Mucosa of rectum (tissue), 2 donors: ENCODE measurements around the gene AMDHD2.

Source experiments
- H3K27ac ChIP-seq, 2 donors: one replicate each; pipeline ENCODE4 v1.7.0; 2013; ENCODE audit warnings: inconsistent platforms in 2 of 2, low read depth in 2 of 2, low read length in 2 of 2
- H3K27me3 ChIP-seq, 2 donors: one replicate each; pipeline ENCODE4 v1.7.0; 2013; ENCODE audit warnings: low read length in 2 of 2; ENCODE audit not compliant: control insufficient read depth in 2 of 2, insufficient read depth in 2 of 2
- H3K36me3 ChIP-seq, 2 donors: one replicate each; pipeline ENCODE4 v1.7.0; 2013; ENCODE audit warnings: low read length in 2 of 2; ENCODE audit not compliant: control insufficient read depth in 2 of 2, insufficient read depth in 2 of 2
- H3K4me1 ChIP-seq, 2 donors: one replicate each; pipeline ENCODE4 v1.7.0; 2013; ENCODE audit warnings: low read length in 2 of 2, mild to moderate bottlenecking in 1 of 2; ENCODE audit not compliant: control insufficient read depth in 2 of 2, insufficient read depth in 2 of 2
- H3K4me3 ChIP-seq, 2 donors: one replicate each; pipeline ENCODE4 v1.7.0; 2013; ENCODE audit warnings: low read length in 2 of 2
- H3K9ac ChIP-seq, 2 donors: one replicate each; pipeline ENCODE4 v1.7.0; 2013; ENCODE audit warnings: low read length in 2 of 2, low read depth in 1 of 2, mild to moderate bottlenecking in 1 of 2
- H3K9me3 ChIP-seq, 2 donors: one replicate each; pipeline ENCODE4 v1.7.0; 2013; ENCODE audit warnings: low read length in 2 of 2; ENCODE audit not compliant: control insufficient read depth in 2 of 2
- donor health status: healthy.
- donor health status: Normal muscosa, but diverticular disease.

Gene AMDHD2

DNA sequence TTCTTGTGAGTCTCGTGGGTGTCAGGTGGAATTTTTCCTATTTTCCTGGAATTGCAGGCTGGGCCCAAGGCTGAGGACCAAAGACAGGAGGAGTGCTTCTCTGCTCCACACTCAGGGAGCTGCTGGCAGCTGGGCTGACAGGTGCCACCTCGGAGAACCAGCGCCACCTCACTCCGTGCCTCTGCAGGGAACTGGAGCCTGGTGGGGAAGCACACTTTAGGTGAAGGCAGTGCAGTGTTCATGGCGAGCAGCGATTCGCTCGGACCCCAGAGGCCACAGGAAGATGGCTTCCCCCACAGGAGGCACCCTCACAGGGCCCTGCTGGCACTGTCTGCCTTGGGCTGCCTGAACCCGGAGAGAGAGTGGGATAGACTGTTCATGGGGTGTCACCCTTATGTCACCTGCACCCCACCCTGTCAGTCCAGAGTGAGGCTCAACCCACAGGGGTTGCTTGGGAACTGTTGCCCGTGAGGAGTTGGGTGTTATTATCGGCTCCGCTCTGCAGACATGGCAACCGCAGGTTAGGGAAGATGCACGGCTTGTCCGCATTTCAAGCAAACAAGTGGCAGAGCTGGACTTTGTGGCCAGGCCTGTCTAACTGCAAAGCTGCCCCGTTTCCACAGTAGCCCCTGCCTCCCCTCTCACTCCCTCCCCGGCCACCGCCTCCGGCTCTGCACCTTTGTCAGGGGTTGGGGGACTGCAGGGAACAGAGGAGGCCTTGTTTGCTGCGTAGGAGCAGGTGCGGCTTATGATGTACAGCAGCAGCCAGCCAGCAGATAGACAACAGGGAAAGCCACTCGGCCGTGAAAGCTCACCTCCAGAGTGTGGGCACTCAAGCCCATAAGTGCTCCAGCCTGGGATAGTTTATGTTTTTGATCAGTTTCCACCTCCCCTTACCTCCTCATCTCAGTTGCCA lies 29.7 kb upstream of the AMDHD2 start:
- Histone ChIP-seq H3K9me3 (no peaks in the 10 kb centered on the region), H3K36me3 (peaks cover 0 to 2% of the 10 kb centered on the region in 2 donors), H3K4me1 (peaks cover 12 to 15% of the 10 kb centered on the region in 2 donors), H3K27me3 (no peaks in the 10 kb centered on the region), H3K9ac (no peak overlapping the region), H3K4me3 (no peak overlapping the region), H3K27ac (no peak overlapping the region)

DNA sequence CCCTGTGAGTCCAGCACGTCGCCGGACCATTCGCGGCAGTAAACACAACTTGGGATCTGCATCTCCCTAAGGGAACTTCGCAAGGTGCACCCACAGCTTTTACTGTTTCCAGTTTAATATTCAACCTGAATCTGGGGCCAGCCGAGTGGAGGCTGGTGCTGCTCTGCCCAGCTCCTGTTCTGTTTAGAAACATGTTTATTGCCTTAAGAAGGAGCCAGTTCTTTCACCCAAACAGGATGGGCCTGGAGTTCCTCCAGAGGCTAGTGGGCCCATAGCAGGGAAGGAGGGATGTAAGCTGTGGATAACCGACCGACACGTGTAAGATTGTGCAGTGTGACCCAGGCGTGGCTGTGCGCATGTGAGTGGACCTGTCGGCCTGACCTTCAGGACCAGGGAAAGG lies 27.9 kb upstream of the AMDHD2 start:
- no peak overlapping the region for H3K4me3 ChIP-seq
- peak overlapping the region; percentile 24 to 42 for H3K9ac ChIP-seq
- H3K9me3 ChIP-seq = no peaks in the 10 kb centered on the region
- no peaks in the 10 kb centered on the region for H3K27me3 ChIP-seq
- peaks cover 6 to 14% of the 10 kb centered on the region in 2 donors for H3K36me3 ChIP-seq
- no peak overlapping the region for H3K27ac ChIP-seq
- H3K4me1 ChIP-seq = peaks cover 7 to 9% of the 10 kb centered on the region in 2 donors

DNA sequence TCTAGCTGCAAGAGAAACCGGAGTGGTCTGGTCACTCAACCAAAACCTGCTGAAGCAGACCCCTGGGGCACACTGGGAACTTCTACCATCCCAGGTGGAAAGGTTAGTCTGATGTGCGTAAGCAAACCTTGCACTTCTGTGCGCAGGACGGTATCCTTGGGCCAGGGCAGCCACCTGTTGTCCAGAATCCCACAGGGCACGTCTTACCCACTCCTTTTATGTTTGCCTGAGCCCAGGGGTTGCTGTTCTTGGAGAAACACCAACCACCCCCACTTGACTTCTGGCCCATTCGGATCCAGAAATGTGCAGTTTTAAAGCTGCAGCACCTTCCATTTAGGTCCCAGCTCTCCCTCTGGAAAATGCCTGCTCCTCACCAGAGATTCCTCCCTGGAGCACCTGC lies 26.6 kb upstream of the AMDHD2 start:
- Histone ChIP-seq H3K36me3 (peaks cover 6 to 14% of the 10 kb centered on the region in 2 donors), H3K27me3 (no peaks in the 10 kb centered on the region), H3K9me3 (no peaks in the 10 kb centered on the region), H3K27ac (no peak overlapping the region), H3K4me1 (peaks cover 3 to 11% of the 10 kb centered on the region in 2 donors), H3K4me3 (no peak overlapping the region), H3K9ac (no peak overlapping the region)

GRCh38 chr16:2494616-2495015 lies 25.6 kb upstream of the AMDHD2 start:
- H3K36me3 ChIP-seq = peaks cover 6 to 14% of the 10 kb centered on the region in 2 donors
- no peaks in the 10 kb centered on the region for H3K27me3 ChIP-seq
- H3K4me1 ChIP-seq = peaks cover 3 to 11% of the 10 kb centered on the region in 2 donors
- H3K4me3 ChIP-seq = no peak overlapping the region
- H3K9me3 ChIP-seq = no peaks in the 10 kb centered on the region
- H3K9ac ChIP-seq = no peak overlapping the region
- H3K27ac ChIP-seq = no peak overlapping the region

GRCh38 chr16:2495041-2495440 lies 25.1 kb upstream of the AMDHD2 start:
- Histone ChIP-seq H3K4me3 (no peak overlapping the region), H3K36me3 (peaks cover 6 to 14% of the 10 kb centered on the region in 2 donors), H3K4me1 (peaks cover 3 to 11% of the 10 kb centered on the region in 2 donors), H3K9ac (no peak overlapping the region), H3K9me3 (no peaks in the 10 kb centered on the region), H3K27me3 (no peaks in the 10 kb centered on the region), H3K27ac (no peak overlapping the region)

DNA sequence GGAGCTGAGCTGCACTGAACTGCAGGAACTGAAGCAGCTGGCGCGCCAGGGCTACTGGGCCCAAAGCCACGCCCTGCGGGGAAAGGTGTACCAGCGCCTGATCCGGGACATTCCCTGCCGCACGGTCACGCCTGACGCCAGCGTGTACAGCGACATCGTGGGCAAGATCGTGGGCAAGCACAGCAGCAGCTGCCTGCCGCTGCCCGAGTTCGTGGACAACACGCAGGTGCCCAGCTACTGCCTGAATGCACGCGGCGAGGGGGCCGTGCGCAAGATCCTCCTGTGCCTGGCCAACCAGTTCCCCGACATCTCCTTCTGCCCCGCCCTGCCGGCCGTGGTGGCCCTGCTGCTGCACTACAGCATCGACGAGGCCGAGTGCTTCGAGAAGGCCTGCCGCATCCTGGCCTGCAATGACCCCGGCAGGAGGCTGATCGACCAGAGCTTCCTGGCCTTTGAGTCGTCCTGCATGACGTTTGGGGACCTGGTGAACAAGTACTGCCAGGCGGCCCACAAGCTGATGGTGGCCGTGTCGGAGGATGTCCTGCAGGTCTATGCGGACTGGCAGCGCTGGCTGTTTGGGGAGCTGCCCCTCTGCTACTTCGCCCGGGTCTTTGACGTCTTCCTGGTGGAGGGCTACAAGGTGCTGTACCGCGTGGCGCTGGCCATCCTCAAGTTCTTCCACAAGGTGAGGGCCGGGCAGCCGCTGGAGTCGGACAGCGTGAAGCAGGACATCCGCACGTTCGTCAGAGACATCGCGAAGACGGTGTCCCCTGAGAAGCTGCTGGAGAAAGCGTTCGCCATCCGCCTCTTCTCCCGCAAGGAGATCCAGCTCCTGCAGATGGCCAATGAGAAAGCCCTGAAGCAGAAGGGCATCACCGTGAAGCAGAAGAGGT lies 23.7 kb upstream of the AMDHD2 start:
- Histone ChIP-seq H3K27ac (no peak overlapping the region), H3K4me1 (peaks cover 4 to 11% of the 10 kb centered on the region in 2 donors), H3K9me3 (no peaks in the 10 kb centered on the region), H3K27me3 (no peaks in the 10 kb centered on the region), H3K9ac (no peak overlapping the region), H3K4me3 (no peak overlapping the region), H3K36me3 (peaks cover 6 to 14% of the 10 kb centered on the region in 2 donors)

DNA sequence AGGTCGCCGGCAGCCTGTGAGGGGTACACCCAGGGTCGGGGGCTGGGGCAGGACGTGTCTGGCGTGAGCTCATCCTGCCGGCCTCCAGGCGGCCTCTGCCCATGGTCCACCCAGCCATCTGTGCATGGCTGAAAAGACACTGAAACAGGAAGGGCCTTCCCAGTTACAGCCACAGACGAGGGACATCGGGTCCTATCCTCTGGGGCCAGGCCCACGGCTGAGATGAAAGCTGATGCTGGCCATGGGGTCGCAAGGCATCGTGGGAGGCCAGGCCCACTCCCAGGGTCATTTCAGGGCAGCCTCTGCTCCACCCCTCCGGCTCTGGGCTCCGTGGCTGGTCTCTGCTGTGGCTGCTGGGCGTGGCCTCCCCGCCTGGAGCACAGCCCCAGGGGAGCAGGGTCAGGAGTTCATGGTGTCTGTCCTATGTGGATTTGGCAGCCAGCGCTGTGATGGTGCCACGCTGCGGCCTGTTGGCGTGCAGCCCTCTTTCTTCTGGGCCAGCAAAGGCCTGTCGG lies 23.0 kb upstream of the AMDHD2 start:
- H3K9me3 ChIP-seq = no peaks in the 10 kb centered on the region
- peaks cover 6 to 14% of the 10 kb centered on the region in 2 donors for H3K36me3 ChIP-seq
- no peak overlapping the region for H3K9ac ChIP-seq
- H3K4me3 ChIP-seq = no peak overlapping the region
- peaks cover 8 to 11% of the 10 kb centered on the region in 2 donors for H3K4me1 ChIP-seq
- H3K27me3 ChIP-seq = no peaks in the 10 kb centered on the region
- H3K27ac ChIP-seq = no peak overlapping the region

- peaks cover 6 to 14% of the 10 kb centered on the region in 2 donors for H3K36me3 ChIP-seq
These were observed 22.3 kb upstream of the AMDHD2 start for GRCh38 chr16:2497695-2498484.

DNA sequence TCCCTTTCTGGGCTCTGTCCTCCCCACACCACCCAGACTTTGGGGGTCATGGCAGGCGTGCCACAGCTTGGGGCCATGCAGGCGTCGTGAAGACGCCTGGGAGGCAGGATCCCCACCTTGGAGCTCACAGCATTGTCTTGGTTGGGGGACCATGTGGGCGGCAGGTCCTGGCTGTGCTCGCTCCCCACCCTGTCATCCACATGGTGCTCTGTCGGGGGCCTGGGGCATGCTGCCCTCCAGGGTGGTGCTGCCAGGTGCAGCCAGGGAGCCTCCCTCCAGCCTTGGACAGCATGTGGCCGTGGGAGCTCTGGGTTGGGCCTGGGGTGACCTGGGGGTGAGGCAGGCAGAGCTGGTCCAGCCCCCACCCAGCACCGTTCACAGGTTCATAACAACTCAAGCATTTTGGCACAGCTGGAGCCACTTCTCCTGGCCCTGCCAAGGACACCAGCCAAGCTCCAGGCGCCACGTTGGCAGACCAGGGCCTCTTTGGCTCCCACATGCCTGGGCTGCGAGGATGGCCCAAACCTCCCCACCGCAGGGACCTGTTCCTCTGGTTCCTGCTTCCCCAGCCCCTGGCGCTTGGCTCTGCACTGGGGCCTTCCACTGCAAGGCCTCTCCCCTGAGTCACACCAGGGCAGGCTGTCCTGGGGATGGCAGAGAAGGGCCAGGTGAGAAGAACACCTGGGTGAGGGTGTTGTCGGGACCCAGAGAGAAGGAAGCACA lies 21.5 kb upstream of the AMDHD2 start:
- Histone ChIP-seq H3K4me3 (no peak overlapping the region), H3K36me3 (peaks cover 6 to 12% of the 10 kb centered on the region in 2 donors), H3K9ac (no peak overlapping the region), H3K9me3 (no peaks in the 10 kb centered on the region), H3K27me3 (no peaks in the 10 kb centered on the region), H3K27ac (no peak overlapping the region), H3K4me1 (peaks cover 4 to 8% of the 10 kb centered on the region in 2 donors)

More at GRCh38 chr16:2497695-2498484, 22.3 kb upstream of the AMDHD2 start:
- no peak overlapping the region for H3K4me3 ChIP-seq
- H3K9ac ChIP-seq = no peak overlapping the region
- peaks cover 4 to 8% of the 10 kb centered on the region in 2 donors for H3K4me1 ChIP-seq
- no peaks in the 10 kb centered on the region for H3K9me3 ChIP-seq
- no peaks in the 10 kb centered on the region for H3K27me3 ChIP-seq
- no peak overlapping the region for H3K27ac ChIP-seq
